WTC11 (cell line): ENCODE measurements around the gene TMEM185B. TPM values are rescaled to one million over a fixed set of nuclear protein-coding genes. Genes with fewer than 3 reads are reported as not detected.

Experiments
- ATAC-seq: fragments of 200-7000 bp; cut with Tn5 transposase; 2 replicates; pipeline ENCODE4 v1.10.0; 2021; ENCODE audit warnings: mild to moderate bottlenecking, moderate library complexity
- CTCF ChIA-PET: fragments of 300-600 bp; sonication (Branson Sonifier 250); formaldehyde crosslinking; loops from one replicate; lab custom pipeline; 2021; ENCODE audit warnings: antibody characterized with exemption; lab: Charles Lee
- POLR2A ChIA-PET: fragments of 350-600 bp; sonication (Branson Sonifier 250); formaldehyde crosslinking; loops from one replicate; lab custom pipeline; 2021; ENCODE audit warnings: antibody characterized with exemption; lab: Charles Lee
- DNase-seq: peaks from one replicate; pipeline ENCODE4 v3.0.0; 2021; ENCODE audit warnings: low spot score
- H3K27ac Mint-ChIP-seq: 2 replicates; pipeline ENCODE4 v1.8.0; 2021; ENCODE audit warnings: mixed read lengths
- H3K27me3 Mint-ChIP-seq: 2 replicates; pipeline ENCODE4 v1.8.0; 2021; ENCODE audit warnings: low read depth, mild to moderate bottlenecking, moderate library complexity, mixed read lengths
- H3K36me3 Mint-ChIP-seq: 2 replicates; pipeline ENCODE4 v1.8.0; 2021; ENCODE audit warnings: mixed read lengths
- H3K4me1 Mint-ChIP-seq: 2 replicates; pipeline ENCODE4 v1.8.0; 2022; ENCODE audit warnings: mixed read lengths
- H3K4me3 Mint-ChIP-seq: 2 replicates; pipeline ENCODE4 v1.8.0; 2021; ENCODE audit warnings: mild to moderate bottlenecking, moderate library complexity, mixed read lengths
- H3K9me3 Mint-ChIP-seq: 2 replicates; pipeline ENCODE4 v1.8.0; 2021; ENCODE audit warnings: mixed read lengths
- AR ChIP-seq: fragments of 250-450 bp; sonication (Bioruptor Pico); IDR thresholded peaks from 2 replicates; pipeline ENCODE4 v1.9.0; 2021; ENCODE audit warnings: mild to moderate bottlenecking
- CBFB ChIP-seq: sonication (generic); formaldehyde crosslinking; IDR thresholded peaks from 2 replicates; pipeline ENCODE4 v1.8.1; 2022; ENCODE audit warnings: mild to moderate bottlenecking, low read depth, missing genetic modification reagents
- CTCF ChIP-seq: fragments of 200-600 bp; IDR thresholded peaks from 2 replicates; pipeline ENCODE4 v1.8.0; 2022; ENCODE audit warnings: antibody characterized with exemption
- IRF1 ChIP-seq: sonication (generic); formaldehyde crosslinking; IDR thresholded peaks from 2 replicates; pipeline ENCODE4 v1.8.0; 2023; ENCODE audit warnings: missing genetic modification reagents
- JUN ChIP-seq: sonication (generic); formaldehyde crosslinking; IDR thresholded peaks from 2 replicates; pipeline ENCODE4 v1.8.0; 2023; ENCODE audit warnings: mild to moderate bottlenecking, missing genetic modification reagents
- NFYB ChIP-seq: sonication (generic); formaldehyde crosslinking; conservative IDR thresholded peaks from 2 replicates; pipeline ENCODE4 v1.8.0; 2022; ENCODE audit warnings: low read depth, missing genetic modification reagents
- NR2C2 ChIP-seq: sonication (generic); formaldehyde crosslinking; IDR thresholded peaks from 2 replicates; pipeline ENCODE4 v1.8.0; 2022; ENCODE audit warnings: mild to moderate bottlenecking, missing genetic modification reagents
- PRDM15 ChIP-seq: sonication (generic); formaldehyde crosslinking; IDR thresholded peaks from 2 replicates; pipeline ENCODE4 v1.8.0; 2022; ENCODE audit warnings: missing genetic modification reagents
- TEAD1 ChIP-seq: sonication (generic); formaldehyde crosslinking; IDR thresholded peaks from 2 replicates; pipeline ENCODE4 v1.8.0; 2022; ENCODE audit warnings: mild to moderate bottlenecking, missing genetic modification reagents
- ZBTB43 ChIP-seq: sonication (generic); formaldehyde crosslinking; IDR thresholded peaks from 2 replicates; pipeline ENCODE4 v1.8.1; 2023; ENCODE audit warnings: mild to moderate bottlenecking, missing genetic modification reagents
- ZNF512 ChIP-seq: sonication (generic); formaldehyde crosslinking; IDR thresholded peaks from 2 replicates; pipeline ENCODE4 v1.8.1; 2022; ENCODE audit warnings: missing genetic modification reagents, borderline replicate concordance
- ZNF671 ChIP-seq: fragments of 250-450 bp; sonication (Bioruptor Pico); IDR thresholded peaks from 2 replicates; pipeline ENCODE4 v1.8.0; 2021; ENCODE audit warnings: mild to moderate bottlenecking
- total RNA-seq: library from RNA; stranded (reverse); gene quantifications from 3 replicates; pipeline ENCODE4 v1.2.3, GENCODE V29; 2021

Gene TMEM185B
- total RNA-seq, 1 experiment from 2014 or later, result 9.9 TPM

GRCh38 chr2:120250640-120251039, 27.4 kb upstream of the TMEM185B start (continued):
- TF ChIP-seq IRF1 (CRISPR knock-in tag) (no peak), NFYB (CRISPR knock-in tag) (no peak)

- peaks cover 6% of the 10 kb centered on the region; the same call in 1 of the 2 replicates for H3K9me3 Mint-ChIP-seq
- H3K27ac Mint-ChIP-seq, result no peak overlapping the region
- POLR2A ChIA-PET, result interaction anchor here (1.0 kb wide), 1 partner anchor 14 kb away, joined by 3 read pairs; no protein-coding TSS in a partner anchor
These were observed 24.7 kb upstream of the TMEM185B start for GRCh38 chr2:120247851-120248250.

GRCh38 chr2:120246546-120247300, 23.5 kb upstream of the TMEM185B start:
- H3K27me3 Mint-ChIP-seq, result peaks cover 42% of the 10 kb centered on the region
- ChIA-PET POLR2A (interaction anchor here (1.0 kb wide), 1 partner anchor 15 kb away, joined by 3 read pairs; no protein-coding TSS in a partner anchor), CTCF (interaction anchor here (0.9 to 2.9 kb wide), 3 partner anchors 36 to 544 kb away, joined by 3 to 10 read pairs (median 3); no protein-coding TSS in a partner anchor)
- no peak overlapping the region for H3K4me3 Mint-ChIP-seq
- H3K36me3 Mint-ChIP-seq, result no peaks in the 10 kb centered on the region
- H3K4me1 Mint-ChIP-seq, result peaks cover 36% of the 10 kb centered on the region
- H3K27ac Mint-ChIP-seq, result no peak overlapping the region
- no peak for ATAC-seq
- DNase-seq, result no peak
- peaks cover 6% of the 10 kb centered on the region; the same call in 1 of the 2 replicates for H3K9me3 Mint-ChIP-seq
- TF ChIP-seq CTCF (no peak), PRDM15 (CRISPR knock-in tag) (no peak), ZNF671 (CRISPR knock-in tag) (no peak)

More at GRCh38 chr2:120247851-120248250, 24.7 kb upstream of the TMEM185B start:
- Mint-ChIP-seq H3K36me3 (no peaks in the 10 kb centered on the region), H3K27me3 (peaks cover 50% of the 10 kb centered on the region), H3K4me3 (no peak overlapping the region), H3K4me1 (peaks cover 42% of the 10 kb centered on the region)
- ATAC-seq (no peak), DNase-seq (no peak)
- TF ChIP-seq ZNF512 (CRISPR knock-in tag) (no peak), NR2C2 (CRISPR knock-in tag) (no peak), AR (CRISPR knock-in tag) (no peak), CBFB (no peak), JUN (CRISPR knock-in tag) (no peak), ZBTB43 (CRISPR knock-in tag) (no peak), TEAD1 (CRISPR knock-in tag) (no peak)
- CTCF ChIA-PET, result interaction anchor here (0.9 to 2.9 kb wide), 4 partner anchors 25 to 545 kb away, joined by 3 to 10 read pairs (median 4); partner anchors contain the start of gene TMEM185B
